NB4 (cell line): ENCODE data around the gene RASA3.

ENCODE experiments used
- DNase-seq: peaks from one replicate; pipeline ENCODE4 v3.0.0; 2010; ENCODE audit warnings: low read depth
- H3K4me3 ChIP-seq: one replicate; pipeline ENCODE4 v1.5.1; 2011; ENCODE audit warnings: mild to moderate bottlenecking, low read depth, low read length, moderate library complexity
- MYC ChIP-seq: IDR thresholded peaks from 2 replicates; pipeline ENCODE4 v1.6.1; 2011; ENCODE audit warnings: low read depth, low read length
- POLR2A ChIP-seq: IDR thresholded peaks from 2 replicates; pipeline ENCODE4 v1.6.1; 2011; ENCODE audit warnings: mild to moderate bottlenecking; ENCODE audit not compliant: insufficient read length; ENCODE audit errors: extremely low read depth
- TF ChIP-seq, protein P1 (sequence below): IDR thresholded peaks from one replicate; pipeline ENCODE4 v1.5.1; 2012; ENCODE audit warnings: low read depth, low read length
- TF ChIP-seq, protein P2 (sequence below): IDR thresholded peaks from 2 replicates; pipeline ENCODE4 v1.6.1; 2011; ENCODE audit warnings: low read depth, low read length

RASA3 gene

DNA sequence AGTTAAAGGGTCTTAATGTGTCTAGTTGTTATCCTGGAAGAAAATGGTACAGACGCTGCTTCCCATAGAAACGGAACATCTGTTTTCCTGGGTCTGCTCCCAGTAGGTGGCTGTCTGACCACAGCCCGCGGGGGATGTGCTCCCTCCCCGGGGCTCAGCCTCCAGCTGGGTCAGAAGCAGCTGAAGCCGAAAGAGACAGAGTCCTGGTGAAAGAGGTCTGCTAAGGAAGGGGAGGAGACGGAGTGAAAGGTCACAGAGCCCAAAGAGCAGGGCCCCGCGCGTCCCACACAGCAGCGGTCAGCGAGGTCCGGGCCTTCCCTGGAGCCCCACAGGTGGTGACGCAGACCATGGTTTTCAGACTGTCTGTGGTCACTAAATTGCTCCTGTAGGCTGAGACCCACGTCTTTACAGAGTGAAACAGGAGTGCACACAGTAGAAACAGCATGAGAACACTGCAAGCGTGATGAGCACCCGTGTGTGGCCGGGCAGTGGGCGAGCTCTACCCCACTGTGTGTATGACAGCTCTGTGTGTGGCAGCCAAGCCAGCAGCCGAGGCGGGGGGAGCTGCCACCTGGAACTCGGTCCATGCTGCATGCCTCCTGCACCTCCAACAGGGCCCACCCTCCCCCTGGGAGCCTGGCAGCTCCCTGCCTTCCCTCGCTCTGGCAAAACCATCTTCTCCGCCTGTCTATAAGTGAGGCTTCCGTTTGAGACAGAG is 106.5 kb downstream of the RASA3 start:
- peak; percentile 66 for DNase-seq
- no peak overlapping the region for H3K4me3 ChIP-seq
- TF ChIP-seq, protein P1, sequence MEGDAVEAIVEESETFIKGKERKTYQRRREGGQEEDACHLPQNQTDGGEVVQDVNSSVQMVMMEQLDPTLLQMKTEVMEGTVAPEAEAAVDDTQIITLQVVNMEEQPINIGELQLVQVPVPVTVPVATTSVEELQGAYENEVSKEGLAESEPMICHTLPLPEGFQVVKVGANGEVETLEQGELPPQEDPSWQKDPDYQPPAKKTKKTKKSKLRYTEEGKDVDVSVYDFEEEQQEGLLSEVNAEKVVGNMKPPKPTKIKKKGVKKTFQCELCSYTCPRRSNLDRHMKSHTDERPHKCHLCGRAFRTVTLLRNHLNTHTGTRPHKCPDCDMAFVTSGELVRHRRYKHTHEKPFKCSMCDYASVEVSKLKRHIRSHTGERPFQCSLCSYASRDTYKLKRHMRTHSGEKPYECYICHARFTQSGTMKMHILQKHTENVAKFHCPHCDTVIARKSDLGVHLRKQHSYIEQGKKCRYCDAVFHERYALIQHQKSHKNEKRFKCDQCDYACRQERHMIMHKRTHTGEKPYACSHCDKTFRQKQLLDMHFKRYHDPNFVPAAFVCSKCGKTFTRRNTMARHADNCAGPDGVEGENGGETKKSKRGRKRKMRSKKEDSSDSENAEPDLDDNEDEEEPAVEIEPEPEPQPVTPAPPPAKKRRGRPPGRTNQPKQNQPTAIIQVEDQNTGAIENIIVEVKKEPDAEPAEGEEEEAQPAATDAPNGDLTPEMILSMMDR = no peak
- TF ChIP-seq MYC (no peak), POLR2A (no peak)
- TF ChIP-seq, protein P2, sequence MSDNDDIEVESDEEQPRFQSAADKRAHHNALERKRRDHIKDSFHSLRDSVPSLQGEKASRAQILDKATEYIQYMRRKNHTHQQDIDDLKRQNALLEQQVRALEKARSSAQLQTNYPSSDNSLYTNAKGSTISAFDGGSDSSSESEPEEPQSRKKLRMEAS = no peak

DNA sequence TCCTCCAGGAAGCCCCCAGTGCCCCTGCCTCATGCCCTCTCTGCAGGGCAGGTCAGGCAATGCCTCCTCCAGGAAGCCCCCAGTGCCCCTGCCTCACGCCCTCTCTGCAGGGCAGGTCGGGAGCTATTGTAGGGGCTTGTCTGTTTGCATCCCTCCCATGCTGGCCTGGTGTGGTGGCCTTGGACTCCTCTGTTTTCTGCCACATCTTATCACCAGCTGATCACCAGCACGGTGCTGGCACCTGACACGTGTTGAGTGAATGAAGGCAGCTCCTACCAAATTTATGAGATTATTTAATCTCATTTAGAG is 107.1 kb downstream of the RASA3 start:
- no peak for DNase-seq
- no peak overlapping the region for H3K4me3 ChIP-seq
- TF ChIP-seq, protein P2 = no peak
- TF ChIP-seq MYC = no peak

DNA sequence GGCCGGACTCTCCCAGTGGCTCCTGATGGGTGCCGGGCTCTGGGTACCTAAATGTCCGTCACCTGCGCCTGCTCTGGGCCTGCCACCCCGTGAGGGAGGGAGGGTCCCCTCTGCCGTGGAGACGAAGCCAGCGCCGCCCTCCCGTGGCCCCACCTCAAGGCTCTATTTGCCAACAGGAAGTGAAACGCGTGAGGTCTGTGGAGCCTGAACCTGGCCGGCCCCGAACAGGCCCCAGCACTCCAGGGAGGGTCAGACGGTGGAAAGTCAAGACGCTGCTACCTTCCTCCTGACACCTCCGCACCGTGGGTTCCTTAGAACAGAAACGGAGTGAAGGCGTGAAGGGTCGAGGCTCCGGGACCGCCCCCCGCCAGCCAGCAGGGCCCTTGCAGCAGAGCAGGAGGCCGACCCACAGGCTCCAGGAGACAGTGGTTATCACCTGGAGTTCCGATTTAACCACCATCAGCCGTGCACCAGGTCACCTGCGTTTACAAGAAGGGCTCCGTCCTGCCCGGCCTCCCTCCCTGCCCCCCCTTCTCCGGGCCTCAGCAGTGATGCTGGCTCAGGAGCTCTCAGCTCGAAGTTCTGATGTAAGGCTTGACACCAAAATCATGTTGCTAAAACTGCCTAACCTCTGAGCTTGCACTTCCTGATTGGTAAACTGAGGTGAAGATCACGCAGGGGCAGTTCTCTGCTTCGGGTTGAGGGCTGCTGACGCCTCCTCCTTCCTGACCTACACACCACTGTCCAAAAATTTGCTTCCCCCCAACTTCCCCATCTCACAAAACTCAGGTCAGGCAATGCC is 107.6 kb downstream of the RASA3 start:
- no peak overlapping the region for H3K4me3 ChIP-seq
- DNase-seq = no peak
- TF ChIP-seq MYC (no peak), POLR2A (no peak)
- TF ChIP-seq, protein P1 = no peak
- TF ChIP-seq, protein P2 = no peak

DNA sequence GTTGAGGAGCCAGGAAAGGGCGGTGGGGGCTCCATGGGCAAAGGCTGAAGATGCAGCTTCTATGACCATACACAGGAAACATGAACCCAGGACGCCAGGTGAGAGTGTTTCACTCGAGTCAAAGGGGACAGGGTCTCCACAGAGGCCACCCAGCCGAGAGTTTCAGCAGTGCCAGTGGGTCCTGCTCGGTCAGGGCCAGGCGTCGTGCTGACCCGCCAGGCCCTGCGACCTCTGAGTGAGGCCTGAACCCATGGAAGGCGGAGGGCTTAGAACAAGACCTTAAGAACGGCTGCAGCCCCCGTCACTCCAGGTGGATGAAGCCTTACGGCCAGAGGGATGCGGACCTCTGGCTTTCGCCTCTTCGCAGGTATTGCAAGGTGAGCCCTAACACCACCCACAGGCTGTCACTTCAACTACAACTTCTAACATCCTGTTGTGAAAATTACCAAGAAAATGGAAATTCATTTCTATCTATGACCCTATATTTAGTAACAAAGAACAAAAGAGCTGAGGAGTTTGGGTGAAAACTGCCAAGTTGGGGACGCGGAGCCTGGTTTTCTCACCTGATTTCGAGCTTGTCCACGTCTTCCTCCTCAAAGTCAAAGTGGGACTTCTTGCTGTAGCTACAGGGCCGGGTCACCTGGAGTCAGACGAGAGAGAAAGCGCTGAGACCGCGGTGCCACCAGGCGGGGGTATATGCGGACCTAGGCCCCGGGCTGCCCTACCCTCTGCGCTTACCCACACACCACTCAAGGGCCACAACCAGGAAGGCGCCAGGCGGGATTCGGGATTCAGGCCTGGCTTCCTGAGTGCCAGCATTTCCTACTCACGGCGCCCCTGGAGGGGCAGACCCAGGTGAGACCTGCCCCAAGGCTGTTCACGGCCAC is 108.5 kb downstream of the RASA3 start:
- no peak overlapping the region for H3K4me3 ChIP-seq
- no peak for DNase-seq
- TF ChIP-seq MYC (no peak), POLR2A (no peak)
- TF ChIP-seq, protein P1 = no peak
- TF ChIP-seq, protein P2 = no peak

DNA sequence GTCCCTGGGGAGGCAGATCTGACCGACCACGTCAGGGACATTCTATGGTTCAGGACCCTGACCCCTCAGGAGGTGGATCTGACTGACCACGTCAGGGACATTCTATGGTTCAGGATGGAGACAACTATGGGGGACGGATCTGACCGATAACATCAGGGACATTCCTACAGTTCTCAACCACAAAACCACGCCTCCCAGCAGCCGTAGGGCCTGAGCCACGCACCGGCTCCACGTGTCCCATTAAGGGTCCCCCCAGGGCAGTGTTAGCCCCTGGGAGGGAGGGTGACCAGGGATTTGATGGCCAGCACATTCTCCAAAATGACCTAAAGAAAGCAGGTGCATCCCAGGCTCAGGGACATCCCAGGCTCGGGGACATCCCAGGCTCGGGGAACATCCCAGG is 109.5 kb downstream of the RASA3 start:
- no peak for TF ChIP-seq MYC
- TF ChIP-seq POLR2A = no peak
- TF ChIP-seq, protein P1 = no peak
- TF ChIP-seq, protein P2 = no peak
- no peak overlapping the region for H3K4me3 ChIP-seq
- DNase-seq = no peak
